ENCODE results near the gene FAM110D.

Gene FAM110D

DNA sequence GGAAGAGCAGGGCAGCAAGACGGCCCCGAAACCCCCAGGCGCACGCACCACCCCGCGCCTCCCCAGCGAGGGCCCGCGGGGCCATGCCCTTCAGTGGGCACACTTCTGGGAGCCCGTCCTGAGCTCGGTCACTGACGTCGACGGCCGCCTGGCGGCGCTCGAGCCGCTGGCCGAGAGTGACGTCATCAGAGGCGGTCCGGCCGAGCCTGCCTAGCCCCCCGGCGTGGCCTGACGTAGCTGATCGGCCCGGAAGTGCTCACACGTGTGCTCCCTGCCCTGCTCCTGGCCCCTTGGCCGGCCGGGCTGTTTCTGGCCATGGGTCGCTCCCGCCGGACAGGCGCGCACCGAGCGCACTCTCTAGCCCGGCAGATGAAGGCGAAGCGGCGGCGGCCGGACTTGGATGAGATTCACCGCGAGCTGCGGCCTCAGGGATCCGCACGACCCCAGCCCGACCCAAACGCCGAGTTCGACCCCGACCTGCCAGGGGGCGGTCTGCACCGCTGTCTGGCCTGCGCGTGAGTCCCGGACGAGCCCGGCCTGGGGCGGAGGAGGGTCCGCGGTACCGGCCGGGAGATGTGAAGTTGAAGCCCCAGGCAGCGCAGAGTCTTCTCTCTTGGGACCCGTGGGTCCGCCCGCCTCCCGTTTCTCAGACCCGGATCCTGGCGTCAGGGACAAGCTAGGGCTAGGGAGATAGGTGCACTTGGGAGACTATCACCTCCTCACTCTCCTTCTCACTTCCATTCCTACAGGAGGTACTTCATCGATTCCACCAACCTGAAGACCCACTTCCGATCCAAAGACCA lies 11.0 kb downstream of the FAM110D start, which contains the start of gene ZNF593:
ZNF593 (plus strand) TSS at position 240 of the 803 bp plus-strand sequence; CDS start at position 316, 76 bp downstream.
- H3K4me3 ChIP-seq (ENCODE audit: low read depth, low read length) = peak within 1 kb of the TSS; percentile 71
- DNase-seq (ENCODE audit: low read depth, low spot score) = peak; percentile 83
- TF ChIP-seq CTCF (IDR thresholded peaks at IDR 0.05; ENCODE audit: low read depth, low read length) = peak; percentile 85
- in situ Hi-C loops (cut with HindIII; ENCODE audit: low sequenced_read_pairs) = no loop called here

- in situ Hi-C loops (cut with HindIII; ENCODE audit: low sequenced_read_pairs) = no loop called here
- TF ChIP-seq CTCF (IDR thresholded peaks at IDR 0.05; ENCODE audit: low read depth, low read length) = no peak
- H3K4me3 ChIP-seq (ENCODE audit: low read depth, low read length) = peak overlapping the region; percentile 71
- DNase-seq (ENCODE audit: low read depth, low spot score) = no peak
These were observed 11.6 kb downstream of the FAM110D start for GRCh38 chr1:26170472-26170821.

- in situ Hi-C loops (cut with HindIII; ENCODE audit: low sequenced_read_pairs) = no loop called here
- H3K4me3 ChIP-seq (ENCODE audit: low read depth, low read length) = peak within 1 kb of the TSS; percentile 71
- no peak for DNase-seq (ENCODE audit: low read depth, low spot score)
- TF ChIP-seq CTCF (IDR thresholded peaks at IDR 0.05; ENCODE audit: low read depth, low read length) = no peak
These were observed 12.5 kb downstream of the FAM110D start, which contains the start of gene ZNF593OS for GRCh38 chr1:26171084-26172072. TSS of gene ZNF593OS (minus strand) at chr1:26171832. CDS start at chr1:26171661, 171 bp downstream.

DNA sequence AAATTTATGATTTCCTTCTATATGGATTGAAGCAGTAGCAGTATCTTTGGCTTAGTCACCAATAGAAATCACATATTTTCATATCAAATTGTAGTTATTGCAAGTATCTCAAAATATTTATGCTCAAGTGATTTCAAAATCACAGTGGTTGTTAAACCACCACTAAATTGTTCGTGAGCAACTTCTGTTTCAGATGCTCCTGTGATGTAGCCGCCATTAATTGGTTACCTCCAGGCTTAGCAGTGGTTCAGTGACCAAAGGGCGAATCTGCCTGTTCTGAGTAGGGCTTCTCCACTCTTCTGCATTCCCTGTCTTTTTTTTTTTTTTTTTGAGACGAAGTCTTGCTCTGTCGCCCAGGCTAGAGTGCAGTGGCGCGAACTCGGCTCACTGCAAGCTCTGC lies 16.5 kb downstream of the FAM110D start:
- no peak overlapping the region for H3K4me3 ChIP-seq (ENCODE audit: low read depth, low read length)
- in situ Hi-C loops (cut with HindIII; ENCODE audit: low sequenced_read_pairs) = no loop called here
- no peak for TF ChIP-seq CTCF (IDR thresholded peaks at IDR 0.05; ENCODE audit: low read depth, low read length)
- no peak for DNase-seq (ENCODE audit: low read depth, low spot score)

DNA sequence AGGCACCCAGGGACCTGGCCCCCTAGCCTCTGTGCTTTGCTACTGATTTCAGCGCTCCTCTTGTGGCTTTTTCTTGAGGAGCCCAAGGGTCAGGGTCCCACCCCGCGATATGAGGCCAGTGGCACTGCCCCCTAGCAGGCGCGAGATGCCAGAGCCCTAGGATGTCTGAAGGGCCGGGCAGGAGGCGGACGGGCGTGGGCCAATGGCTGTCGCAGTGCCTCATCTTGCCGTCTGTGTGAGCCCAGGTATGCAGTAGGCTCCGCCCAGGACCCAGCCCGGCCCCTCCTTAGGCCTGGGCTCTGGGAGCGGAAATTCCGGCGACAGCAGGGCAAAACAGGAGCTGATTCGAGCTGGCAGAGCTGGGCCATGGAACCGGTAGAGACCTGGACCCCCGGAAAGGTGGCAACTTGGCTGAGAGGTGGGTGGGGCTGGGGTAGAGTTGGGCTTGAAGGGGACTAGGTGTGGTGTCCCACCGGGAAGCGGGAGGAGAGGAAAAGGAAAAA lies 18.4 kb downstream of the FAM110D start, which contains the start of gene CNKSR1:
CNKSR1 (plus strand) TSS at position 310 of the 503 bp plus-strand sequence; CDS start at position 367, 57 bp downstream.
- no peak for DNase-seq (ENCODE audit: low read depth, low spot score)
- TF ChIP-seq CTCF (IDR thresholded peaks at IDR 0.05; ENCODE audit: low read depth, low read length) = no peak
- in situ Hi-C loops (cut with HindIII; ENCODE audit: low sequenced_read_pairs) = no loop called here
- no peak within 1 kb of the TSS for H3K4me3 ChIP-seq (ENCODE audit: low read depth, low read length)

- H3K4me3 ChIP-seq (ENCODE audit: low read depth, low read length) = no peak overlapping the region
- TF ChIP-seq CTCF (IDR thresholded peaks at IDR 0.05; ENCODE audit: low read depth, low read length) = no peak
- in situ Hi-C loops (cut with HindIII; ENCODE audit: low sequenced_read_pairs) = no loop called here
- no peak for DNase-seq (ENCODE audit: low read depth, low spot score)
These were observed 21.2 kb downstream of the FAM110D start for GRCh38 chr1:26180010-26180506.
